H1 (cell line): ENCODE results near the gene NT5C1A. TPM values are rescaled to one million over a fixed set of nuclear protein-coding genes. Genes with fewer than 3 reads are reported as not detected.
A peak's percentile ranks its signal among the peaks of the same experiment; 100 is the strongest.

Experiments used
- CTCF ChIA-PET: fragments of 300-600 bp; sonication (Branson Sonifier 250); formaldehyde crosslinking; loops from one replicate; lab custom pipeline; 2021; ENCODE audit not compliant: partially characterized antibody; lab: Charles Lee
- POLR2A ChIA-PET: fragments of 300-600 bp; sonication (Branson Sonifier 250); formaldehyde crosslinking; loops from one replicate; lab custom pipeline; 2021; ENCODE audit warnings: inconsistent platforms; ENCODE audit not compliant: partially characterized antibody; lab: Charles Lee
- DNase-seq, 2 experiments: peaks; one replicate each; pipeline versions ENCODE4 v3.0.0 to v3.0.0-alpha.2; 2010 to 2022; ENCODE audit warnings: low spot score in 2 of 2, low read depth in 1 of 2, mixed read lengths in 1 of 2
- FAIRE-seq: peaks from 2 replicates; lab custom pipeline; 2011; peaks lifted over from hg19 to GRCh38; lab: Jason Lieb, UNC
- H2AFZ ChIP-seq: 2 replicates; pipeline ENCODE4 v1.8.1; 2012; ENCODE audit warnings: low read length, inconsistent platforms
- H2AK5ac ChIP-seq: 2 replicates; pipeline ENCODE4 v1.6.1; 2013; ENCODE audit warnings: low read depth, low read length
- H2BK120ac ChIP-seq: replicated peaks from 2 replicates; pipeline ENCODE3; 2013; ENCODE audit warnings: low read depth, low read length, inconsistent platforms
- H2BK12ac ChIP-seq: 2 replicates; pipeline ENCODE4 v1.6.1; 2013; ENCODE audit warnings: low read depth, low read length
- H2BK15ac ChIP-seq: 2 replicates; pipeline ENCODE4 v1.6.1; 2013; ENCODE audit warnings: low read length
- H2BK20ac ChIP-seq: 2 replicates; pipeline ENCODE4 v1.6.1; 2013; ENCODE audit warnings: low read length
- H2BK5ac ChIP-seq: 2 replicates; pipeline ENCODE4 v1.6.1; 2013; ENCODE audit warnings: low read depth, low read length
- H3K14ac ChIP-seq: 2 replicates; pipeline ENCODE4 v1.6.1; 2013; ENCODE audit warnings: inconsistent platforms; ENCODE audit not compliant: insufficient read length
- H3K18ac ChIP-seq: 2 replicates; pipeline ENCODE4 v1.6.1; 2013; ENCODE audit warnings: low read length; ENCODE audit errors: extremely low read depth
- H3K23ac ChIP-seq: 2 replicates; pipeline ENCODE4 v1.6.1; 2013; ENCODE audit warnings: inconsistent platforms; ENCODE audit not compliant: insufficient read length
- H3K23me2 ChIP-seq: 2 replicates; pipeline ENCODE4 v1.6.1; 2013; ENCODE audit warnings: low read depth, low read length
- H3K27ac ChIP-seq: 2 replicates; pipeline ENCODE4 v1.6.1; 2011; ENCODE audit warnings: low read depth, low read length, inconsistent platforms
- H3K27me3 ChIP-seq, 4 experiments: replicated peaks in 1 of 4; 1 replicate in 1 of 4; 2 replicates in 3 of 4; pipeline versions ENCODE4 v1.6.1 to v1.8.1; 2011 to 2013; ENCODE audit warnings: low read length in 3 of 4, mild to moderate bottlenecking in 3 of 4, inconsistent platforms in 2 of 4, mixed read lengths in 2 of 4, moderate library complexity in 1 of 4; ENCODE audit not compliant: control insufficient read depth in 3 of 4, insufficient read depth in 3 of 4; ENCODE audit errors: extremely low read depth in 1 of 4
- H3K36me3 ChIP-seq, 4 experiments: 2 replicates each; pipeline versions ENCODE4 v1.6.1 to v1.8.1; 2011 to 2013; ENCODE audit warnings: mild to moderate bottlenecking in 4 of 4, low read length in 3 of 4, moderate library complexity in 2 of 4, control low read depth in 1 of 4, inconsistent platforms in 1 of 4; ENCODE audit not compliant: insufficient read depth in 4 of 4, control insufficient read depth in 2 of 4
- H3K4ac ChIP-seq: replicated peaks from 2 replicates; pipeline ENCODE3; 2013; ENCODE audit warnings: low read length, low read depth, mixed read lengths, inconsistent platforms; ENCODE audit not compliant: insufficient read length
- H3K4me1 ChIP-seq, 4 experiments: replicated peaks in 1 of 4; 1 replicate in 1 of 4; 2 replicates in 3 of 4; pipeline versions ENCODE4 v1.6.1 to v1.8.1; 2011 to 2013; ENCODE audit warnings: low read length in 3 of 4, inconsistent platforms in 2 of 4, mixed read lengths in 1 of 4; ENCODE audit not compliant: insufficient read depth in 4 of 4, control insufficient read depth in 3 of 4
- H3K4me2 ChIP-seq, 2 experiments: 2 replicates each; pipeline versions ENCODE4 v1.6.1 to v1.8.1; 2011 to 2013; ENCODE audit warnings: low read depth in 2 of 2, low read length in 2 of 2, control low read depth in 1 of 2, inconsistent platforms in 1 of 2, mild to moderate bottlenecking in 1 of 2; ENCODE audit not compliant: insufficient read depth in 1 of 2
- H3K4me3 ChIP-seq, 4 experiments: fragments of 200-600, 300-600 bp in 1 of 4; sonication (generic), shearing (Covaris generic), sonication (Bioruptor Twin) in 1 of 4; 2 replicates each; pipeline versions ENCODE4 v1.5.1 to v1.8.1; 2011 to 2016; ENCODE audit warnings: low read length in 4 of 4, low read depth in 3 of 4, control low read depth in 2 of 4, inconsistent platforms in 2 of 4, mild to moderate bottlenecking in 2 of 4, mixed read lengths in 1 of 4, moderate library complexity in 1 of 4; ENCODE audit not compliant: insufficient read depth in 2 of 4; ENCODE audit errors: extremely low read depth in 1 of 4
- H3K56ac ChIP-seq: replicated peaks from 2 replicates; pipeline ENCODE3; 2013; ENCODE audit warnings: low read depth, mild to moderate bottlenecking, mixed read lengths, low read length, inconsistent platforms; ENCODE audit not compliant: insufficient read length
- H3K79me1 ChIP-seq: 2 replicates; pipeline ENCODE4 v1.6.1; 2013; ENCODE audit warnings: low read depth, low read length, control low read depth
- H3K79me2 ChIP-seq, 2 experiments: 2 replicates each; pipeline versions ENCODE4 v1.6.1 to v1.8.1; 2012 to 2013; ENCODE audit warnings: low read length in 2 of 2, mild to moderate bottlenecking in 2 of 2, inconsistent platforms in 1 of 2; ENCODE audit not compliant: insufficient read depth in 2 of 2, control insufficient read depth in 1 of 2
- H3K9ac ChIP-seq, 4 experiments: replicated peaks in 1 of 4; 1 replicate in 1 of 4; 2 replicates in 3 of 4; pipeline versions ENCODE4 v1.6.1 to v1.8.1; 2011 to 2013; ENCODE audit warnings: low read depth in 3 of 4, low read length in 3 of 4, control low read depth in 2 of 4, mild to moderate bottlenecking in 2 of 4, moderate library complexity in 2 of 4, inconsistent platforms in 1 of 4; ENCODE audit errors: extremely low read depth in 1 of 4
- H3K9me3 ChIP-seq, 2 experiments: 2 replicates each; pipeline versions ENCODE4 v1.6.1 to v1.8.1; 2012 to 2013; ENCODE audit warnings: mild to moderate bottlenecking in 2 of 2, moderate library complexity in 2 of 2, control low read depth in 1 of 2, inconsistent platforms in 1 of 2, low read depth in 1 of 2, low read length in 1 of 2, mixed read lengths in 1 of 2; ENCODE audit not compliant: insufficient read depth in 2 of 2
- H4K20me1 ChIP-seq, 2 experiments: replicated peaks in 1 of 2; 2 replicates each; pipeline versions ENCODE3 to v1.8.1; 2011 to 2013; ENCODE audit warnings: inconsistent platforms in 2 of 2, low read length in 2 of 2, mild to moderate bottlenecking in 1 of 2; ENCODE audit not compliant: insufficient read depth in 2 of 2, control insufficient read depth in 1 of 2
- H4K5ac ChIP-seq: 2 replicates; pipeline ENCODE4 v1.6.1; 2013; ENCODE audit warnings: low read length, low read depth, mixed read lengths, inconsistent platforms; ENCODE audit not compliant: insufficient read length
- H4K8ac ChIP-seq: 2 replicates; pipeline ENCODE4 v1.8.0; 2013; ENCODE audit warnings: mild to moderate bottlenecking, moderate library complexity, low read length, inconsistent platforms; ENCODE audit not compliant: insufficient read depth; ENCODE audit errors: extremely low read depth
- H4K91ac ChIP-seq: replicated peaks from 2 replicates; pipeline ENCODE3; 2013; ENCODE audit warnings: low read length, mixed read lengths, inconsistent platforms; ENCODE audit not compliant: insufficient read length
- CTCF ChIP-seq, 3 experiments: IDR thresholded peaks; 1 replicate in 2 of 3; 2 replicates in 1 of 3; pipeline versions ENCODE4 v1.5.1 to v1.6.1; 2011; ENCODE audit warnings: low read length in 3 of 3, mild to moderate bottlenecking in 3 of 3, inconsistent platforms in 2 of 3, low read depth in 1 of 3, moderate library complexity in 1 of 3; ENCODE audit not compliant: insufficient read depth in 1 of 3; ENCODE audit errors: control extremely low read depth in 1 of 3
- YY1 ChIP-seq: IDR thresholded peaks from 2 replicates; pipeline ENCODE4 v1.6.1; 2011; ENCODE audit warnings: low read depth, mild to moderate bottlenecking, low read length
- WGBS, 2 experiments: shearing (Covaris generic) in 1 of 2; methylation state at CpG; one replicate each; pipeline versions ENCODE4 v1.1.6 to v1.1.7; 2013 to 2015; ENCODE audit warnings: low lambda C conversion rate in 2 of 2, mixed read lengths in 2 of 2, inconsistent platforms in 1 of 2, low coverage in 1 of 2, missing lambda C conversion rate in 1 of 2; ENCODE audit not compliant: insufficient replicate concordance in 2 of 2, insufficient coverage in 1 of 2, insufficient read length in 1 of 2; ENCODE audit errors: extremely low coverage in 1 of 2, missing lambda C conversion rate in 1 of 2; 5-methylcytosine and 5-hydroxymethylcytosine counted together
- polyA plus RNA-seq, 7 experiments: library from polyadenylated mRNA; depleted of rRNA in 3 of 7; stranded (reverse) in 5 of 7; unstranded in 2 of 7; fragments of >200 nt in 5 of 7; fragments of 200-250 nt in 2 of 7; gene quantifications; 1 replicate in 5 of 7; 2 replicates in 1 of 7; 4 replicates in 1 of 7; pipeline versions ENCODE4 v1.2.1 to v1.2.3, GENCODE V29; 2011 to 2013; ENCODE audit warnings: missing spikeins in 2 of 7, mixed read lengths in 2 of 7
- total RNA-seq: library from RNA; stranded (reverse); fragmentation: NEBNext Ultra II Directional; extraction: Animal tissue kit (Norgen Biotek cat#: 25700); gene quantifications from 2 replicates; pipeline ENCODE4 v1.2.1, GENCODE V29; 2021

NT5C1A gene
- total and polyA plus RNA-seq, 2 of the 8 experiments (the other 6 are each of a cell fraction or from before 2014, with no cell fraction given): not detected

DNA sequence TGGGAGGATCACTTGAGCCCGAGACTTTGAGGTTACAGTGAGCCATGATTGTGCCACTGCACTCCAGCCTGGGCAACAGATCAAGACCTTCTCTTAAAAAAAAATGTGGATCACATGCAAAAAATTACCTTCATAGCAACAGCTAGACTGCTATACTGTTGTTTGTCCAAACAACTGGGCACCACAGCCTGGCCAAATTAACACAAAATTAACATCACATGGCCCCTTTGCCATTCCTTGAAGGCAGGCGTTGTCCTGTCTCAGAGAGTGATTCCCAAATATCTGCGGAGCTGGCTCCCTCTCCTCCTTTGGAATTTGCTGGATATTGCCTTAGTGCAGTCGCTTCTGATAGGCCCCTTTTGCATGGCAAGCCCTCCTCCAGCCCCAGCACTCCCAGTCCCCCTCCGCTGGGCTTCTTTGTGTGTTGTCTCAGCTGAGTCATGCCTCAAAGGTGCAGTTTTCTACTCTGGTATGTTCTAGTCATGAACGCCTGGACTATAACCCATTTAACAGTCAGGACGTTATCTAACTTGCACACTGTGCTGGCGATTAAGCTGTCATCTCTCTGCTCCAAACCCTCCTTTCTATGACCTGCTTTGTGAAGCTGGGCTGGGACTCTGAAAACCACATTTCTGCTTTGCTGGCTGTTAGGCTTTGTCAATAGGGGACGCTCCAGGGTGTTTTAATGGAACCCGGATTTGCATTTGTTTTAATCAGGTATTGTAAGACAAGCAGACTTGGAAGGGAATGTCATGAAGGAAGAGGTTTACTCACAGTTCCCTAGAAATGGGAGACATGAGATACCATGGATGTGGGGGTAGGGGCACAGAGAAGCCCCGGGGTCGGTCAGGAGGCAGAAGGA lies 39.4 kb upstream of the NT5C1A start:
- no peak overlapping the region for H3K4me3 ChIP-seq
- POLR2A ChIA-PET: interaction anchor here (0.6 to 3.1 kb wide), 3 partner anchors 10 to 260 kb away, joined by 4 to 16 read pairs (median 4); no protein-coding TSS in a partner anchor
- H3K9me3 ChIP-seq: no peaks in the 10 kb centered on the region
- H3K18ac ChIP-seq: no peak overlapping the region
- H3K36me3 ChIP-seq: no peaks in the 10 kb centered on the region
- peaks cover 3 to 15% (median 4%) of the 10 kb centered on the region in 4 experiments; a peak in 5 of 7 replicates for H3K4me1 ChIP-seq
- H4K91ac ChIP-seq: no peak overlapping the region
- no peak overlapping the region for H2BK15ac ChIP-seq
- no peak overlapping the region for H3K9ac ChIP-seq
- H3K56ac ChIP-seq: no peak overlapping the region
- H3K14ac ChIP-seq: no peak overlapping the region
- H3K4me2 ChIP-seq: no peak overlapping the region
- no peak overlapping the region for H4K8ac ChIP-seq
- DNase-seq (no peak), FAIRE-seq (no peak)
- no peak overlapping the region for H2BK5ac ChIP-seq
- WGBS, 2 experiments: 36% methylated on average over 12 of the region's 12 CpGs; no CpG with 5 or more reads in 1 of the 2 experiments
- H2BK120ac ChIP-seq: no peak overlapping the region
- H3K4ac ChIP-seq: no peak overlapping the region
- peaks cover 16 to 30% of the 10 kb centered on the region in 2 experiments for H4K20me1 ChIP-seq
- H2BK12ac ChIP-seq: no peak overlapping the region
- H4K5ac ChIP-seq: no peak overlapping the region
- peaks cover 88 to 100% (median 96%) of the 10 kb centered on the region in 4 experiments for H3K27me3 ChIP-seq
- no peaks in the 10 kb centered on the region for H3K79me2 ChIP-seq
- H3K79me1 ChIP-seq: no peaks in the 10 kb centered on the region
- no peaks in the 10 kb centered on the region for H3K23me2 ChIP-seq
- H3K23ac ChIP-seq: no peak overlapping the region
- CTCF ChIA-PET: interaction anchor here (1.1 to 9.1 kb wide), 17 partner anchors 9 to 105 kb away, joined by 3 to 78 read pairs (median 6); partner anchors contain the start of genes HPCAL4 and NT5C1A
- H3K27ac ChIP-seq: no peak overlapping the region
- no peak overlapping the region for H2AFZ ChIP-seq
- TF ChIP-seq YY1 (no peak), CTCF (IDR thresholded peaks at IDR 0.05; ENCODE audit: control extremely low read depth in 1 of 3, insufficient read depth in 1 of 3, low read depth in 1 of 3, low read length in 3 of 3) (peak in 1 of 3 experiments; percentile 8; a peak in 1 of 4 replicates)
- no peak overlapping the region for H2AK5ac ChIP-seq
- no peak overlapping the region for H2BK20ac ChIP-seq
